Sigmoid colon (tissue), 4 donors: Measurements from ENCODE around the gene BANP.

ENCODE experiments used
- CTCF ChIP-seq, 4 experiments: fragments of 450-650 bp in 3 of 4; fragments of 200-600 bp in 1 of 4; IDR thresholded peaks; one replicate each; pipeline ENCODE4 v1.5.1; 2016 to 2019; ENCODE audit warnings: antibody characterized with exemption in 4 of 4, mild to moderate bottlenecking in 3 of 4, moderate library complexity in 2 of 4
- EP300 ChIP-seq, 4 donors: sonication (generic); formaldehyde crosslinking; IDR thresholded peaks; one replicate each; pipeline ENCODE4 v1.6.1; 2017; ENCODE audit warnings: antibody characterized with exemption in 4 of 4
- POLR2A ChIP-seq, 2 donors: fragments of 450-650 bp; IDR thresholded peaks; one replicate each; pipeline ENCODE4 v1.6.1; 2016; ENCODE audit warnings: antibody characterized with exemption in 2 of 2, mild to moderate bottlenecking in 2 of 2, moderate library complexity in 2 of 2

DNA sequence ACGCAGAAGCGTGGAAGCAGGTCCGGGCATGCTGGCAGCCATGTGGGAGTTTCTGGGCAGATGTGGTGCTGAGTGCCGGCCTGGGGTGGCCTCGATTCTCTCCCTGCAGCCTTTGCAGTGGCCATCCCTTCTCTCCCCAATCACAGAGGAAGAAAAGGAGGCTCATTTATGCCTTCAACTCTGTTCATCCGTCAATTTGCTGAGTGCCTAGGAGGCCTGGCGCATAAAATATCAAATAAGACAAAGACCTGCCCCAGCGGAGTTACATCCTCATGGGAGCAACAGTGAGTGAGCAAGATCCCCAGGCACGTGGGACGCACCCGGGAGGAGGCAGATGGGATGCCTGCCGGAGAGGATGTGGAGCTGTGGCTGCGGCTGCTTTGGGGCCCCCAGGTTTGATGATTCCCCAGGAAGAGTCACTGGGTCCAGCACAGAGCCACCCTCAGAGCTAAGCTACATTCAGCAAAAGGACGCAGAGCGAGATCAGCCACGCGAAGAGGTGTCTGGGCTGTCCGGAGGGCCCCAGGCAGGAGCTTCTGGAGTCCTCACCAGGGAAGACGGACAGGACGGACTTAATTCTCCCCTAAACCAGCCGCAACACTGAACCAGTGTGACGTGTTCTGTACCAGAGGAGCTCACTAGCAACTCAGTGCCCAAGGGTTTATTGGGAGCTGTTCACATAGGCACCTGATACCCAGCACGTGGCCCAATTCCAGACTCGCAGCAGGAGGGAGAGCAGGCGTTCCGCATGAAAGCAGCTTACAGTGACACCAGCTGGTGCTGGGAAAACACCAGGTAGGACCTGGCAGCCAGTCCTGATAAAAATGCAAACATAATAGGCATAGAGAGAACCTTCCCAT lies 26.2 kb upstream of the BANP start:
- TF ChIP-seq POLR2A (IDR thresholded peaks at IDR 0.05): no peak
- TF ChIP-seq CTCF (IDR thresholded peaks at IDR 0.05): no peak
- TF ChIP-seq EP300 (IDR thresholded peaks at IDR 0.05): no peak
